GOT3 (cell line): ENCODE measurements around the gene PTGS1.
"Not testable (repeated sequence)": the region's sequence is repeated elsewhere in the genome, so short reads cannot be mapped to it uniquely, and the experiment has no call there.

Experiments used
- DNase-seq: peaks from one replicate; lab custom pipeline; 2025; ENCODE audit warnings: mixed read lengths; lab: John Stamatoyannopoulos, UW

Gene PTGS1

GRCh38 chr9:122370869-122371755 lies at the start of gene PTGS1:
Gene PTGS1 (plus strand): TSS chr9:122371024. CDS start chr9:122371085, 61 bp downstream.
- DNase-seq: no peak

GRCh38 chr9:122322553-122322952 lies 48.3 kb upstream of the PTGS1 start:
- DNase-seq: no peak

GRCh38 chr9:122324665-122325064 lies 46.2 kb upstream of the PTGS1 start:
- DNase-seq: not testable (repeated sequence)

- DNase-seq: no peak
Observed at GRCh38 chr9:122325124-122325523, 45.7 kb upstream of the PTGS1 start.

DNA sequence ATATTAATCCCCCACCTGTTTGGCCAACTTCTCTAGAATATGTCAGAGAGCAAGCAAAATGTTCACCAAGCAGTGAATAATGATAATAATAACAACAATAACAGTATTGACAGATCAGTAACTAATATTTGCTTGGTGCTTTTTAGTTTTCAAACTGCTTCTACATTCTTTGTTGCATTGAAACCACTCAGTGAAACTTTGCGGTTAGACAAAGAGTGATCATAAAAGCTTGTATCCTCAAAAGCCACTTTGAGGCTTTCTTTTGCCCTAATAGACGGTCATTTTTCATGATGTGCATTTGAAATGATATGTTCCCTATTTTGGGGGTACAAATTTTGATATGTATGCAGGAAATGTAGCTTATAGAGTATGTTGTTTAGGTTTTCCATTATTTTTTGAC lies 43.6 kb upstream of the PTGS1 start:
- no peak for DNase-seq

- no peak for DNase-seq
Observed at GRCh38 chr9:122329597-122329996, 41.2 kb upstream of the PTGS1 start.

GRCh38 chr9:122330466-122330865 lies 40.4 kb upstream of the PTGS1 start:
- not testable (repeated sequence) for DNase-seq

DNA sequence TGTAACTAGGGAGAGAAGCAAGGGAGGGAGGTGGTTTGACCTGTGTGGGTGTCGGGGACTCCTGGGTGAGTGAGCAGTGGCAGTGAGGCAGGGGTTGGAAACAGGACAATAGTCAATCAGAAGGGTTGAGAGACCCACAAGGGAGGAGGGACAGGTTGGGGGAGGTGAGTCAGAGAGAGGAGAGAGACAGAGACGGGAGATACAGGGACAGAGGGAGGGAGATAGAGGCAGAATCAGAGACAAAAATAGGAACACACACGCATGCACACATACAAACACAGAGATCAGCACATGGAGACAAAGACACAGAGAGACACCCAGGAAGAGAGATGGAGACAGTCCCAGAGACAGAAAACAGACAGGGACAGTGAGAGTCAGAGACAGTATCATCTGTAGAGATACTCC lies 39.3 kb upstream of the PTGS1 start:
- no peak for DNase-seq

- DNase-seq: no peak
Observed at GRCh38 chr9:122332083-122332482, 38.7 kb upstream of the PTGS1 start.

DNA sequence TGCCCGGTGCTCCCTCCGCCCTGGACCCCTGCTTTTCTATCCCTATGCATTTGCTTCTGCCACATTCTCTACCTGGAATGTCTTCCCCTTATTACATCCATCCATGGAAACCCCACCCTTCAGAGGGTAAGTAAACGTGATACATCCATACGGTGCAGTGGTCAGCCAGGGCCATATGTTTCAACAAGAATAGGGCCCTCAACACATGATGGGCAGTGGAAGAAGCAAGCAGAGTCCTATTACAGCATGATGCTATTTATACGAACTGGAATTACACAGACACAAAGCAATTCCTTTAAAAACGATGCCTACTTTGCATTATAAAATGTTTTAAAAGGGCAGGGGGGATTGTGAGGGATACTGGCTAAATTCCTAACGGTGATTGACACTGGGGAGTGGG lies 38.2 kb upstream of the PTGS1 start:
- DNase-seq: no peak

DNA sequence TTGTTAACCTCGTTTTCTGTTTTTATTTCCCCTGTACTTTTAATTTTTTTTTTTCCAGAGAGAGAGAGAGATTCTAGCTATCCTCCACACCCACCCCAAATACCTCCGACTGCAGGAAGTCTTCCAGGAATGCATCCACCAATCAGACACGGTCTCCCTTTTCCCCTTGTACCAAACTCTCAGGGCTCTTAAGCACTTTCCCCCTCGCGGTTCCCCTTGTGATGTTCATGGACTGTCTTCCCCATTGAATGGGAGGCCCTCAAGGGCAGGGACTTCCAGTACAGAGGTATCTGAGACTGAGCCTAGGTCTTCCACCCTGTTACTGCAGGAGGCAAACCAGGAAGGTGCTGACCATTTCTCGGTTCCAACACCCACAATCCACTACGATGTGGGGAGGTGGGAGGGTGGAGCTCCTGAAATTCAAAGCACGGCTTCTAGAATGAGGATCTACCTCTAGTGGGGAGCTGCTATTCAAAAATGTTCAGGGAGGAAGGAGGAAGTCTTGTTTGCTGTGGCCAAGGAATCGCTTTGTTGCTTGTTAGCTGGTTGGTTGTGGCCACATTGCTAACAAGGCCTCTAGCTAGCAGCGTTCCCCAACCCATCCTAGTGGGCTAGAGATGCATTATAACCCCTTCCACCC lies 37.5 kb upstream of the PTGS1 start:
- DNase-seq: no peak

DNA sequence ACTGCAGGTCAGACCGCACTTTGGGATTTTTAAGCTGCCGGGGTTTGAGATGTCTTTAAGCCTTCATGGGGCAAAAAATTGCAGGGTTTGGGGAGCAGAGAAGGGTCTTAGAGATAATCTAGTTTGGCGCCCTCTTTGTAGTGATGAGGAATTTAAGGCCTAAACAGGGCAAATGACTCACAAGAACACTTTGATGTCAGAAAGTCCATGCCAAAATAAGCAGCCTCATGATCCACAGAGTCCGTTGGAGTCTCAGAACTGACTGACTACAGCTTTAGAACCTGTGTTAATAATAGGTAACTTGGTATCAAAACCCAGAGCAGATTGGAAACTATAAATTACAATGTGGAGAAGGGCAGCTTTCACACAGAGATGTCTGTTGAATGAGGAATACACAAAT lies 35.9 kb upstream of the PTGS1 start:
- no peak for DNase-seq

- DNase-seq: no peak
Observed at GRCh38 chr9:122336189-122336588, 34.6 kb upstream of the PTGS1 start.

DNA sequence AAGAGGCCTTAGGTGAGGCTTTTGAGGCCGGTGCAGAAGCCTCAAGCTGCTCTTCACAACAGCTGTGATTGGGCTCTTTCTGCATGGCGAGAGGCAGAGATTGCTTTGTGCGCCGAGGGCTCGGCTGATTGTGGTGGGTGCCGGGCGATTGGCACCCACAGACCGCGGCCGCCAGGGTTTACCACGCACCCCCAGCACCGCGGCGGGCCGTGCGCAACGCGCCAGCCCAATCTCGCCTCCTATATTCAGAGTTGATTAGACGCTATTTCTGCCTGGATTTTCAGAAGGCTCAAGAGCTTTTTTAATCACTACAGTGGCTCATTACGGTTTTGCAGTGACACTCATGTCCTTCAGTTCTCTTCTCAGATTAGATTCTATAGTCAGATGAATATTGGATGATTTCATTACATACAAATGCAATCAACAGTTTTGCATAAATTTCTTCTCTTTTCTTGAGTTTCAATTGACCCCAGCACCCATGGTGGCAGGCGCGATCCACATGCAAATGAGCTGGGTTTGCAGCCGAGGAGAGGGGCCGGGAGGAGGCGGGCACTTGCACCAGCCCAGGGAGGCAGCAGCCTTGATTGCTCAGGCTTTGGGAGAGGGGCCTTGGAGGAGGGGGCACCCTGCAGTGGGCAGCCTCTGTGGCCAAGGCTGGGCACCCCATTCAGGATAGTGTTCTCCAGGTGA lies 33.8 kb upstream of the PTGS1 start:
- no peak for DNase-seq

DNA sequence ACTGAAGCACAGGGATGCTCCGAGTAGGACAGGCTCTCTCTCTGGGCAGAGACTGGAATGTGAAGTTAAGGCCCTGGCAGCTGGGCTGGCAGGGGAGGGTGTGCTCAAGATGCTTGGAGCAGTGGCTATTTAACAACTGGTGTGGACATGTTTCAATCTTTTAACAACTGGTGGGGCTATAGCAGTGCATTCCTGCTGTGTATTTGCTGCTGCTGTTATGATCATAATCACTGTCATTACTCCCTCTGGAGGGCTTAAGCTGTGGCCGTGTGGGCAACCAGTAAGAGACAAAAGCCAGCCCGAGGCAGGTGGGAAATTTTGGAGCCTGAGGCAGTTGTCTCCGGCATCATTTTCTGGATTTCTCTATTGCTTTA lies 33.3 kb upstream of the PTGS1 start:
- DNase-seq: no peak

DNA sequence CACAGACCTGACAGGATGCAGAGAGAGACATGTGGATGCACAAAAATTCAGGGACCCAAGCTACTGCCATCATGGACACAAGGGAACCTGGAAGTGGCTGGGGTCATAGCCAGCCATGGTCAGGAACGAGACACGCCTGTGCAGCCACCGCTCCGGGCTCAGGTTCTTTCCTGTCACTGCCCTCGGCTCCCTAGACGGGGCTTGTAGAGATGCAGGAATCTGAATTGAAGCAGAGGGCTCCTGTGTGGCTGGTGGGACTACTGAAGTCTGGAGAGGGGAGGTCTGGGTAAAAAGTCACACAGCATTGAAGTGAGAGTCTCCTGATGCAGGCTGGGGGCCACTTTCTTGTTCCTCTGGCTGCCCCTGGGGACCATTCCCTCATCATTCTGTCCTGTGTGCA lies 32.3 kb upstream of the PTGS1 start:
- DNase-seq: no peak

DNA sequence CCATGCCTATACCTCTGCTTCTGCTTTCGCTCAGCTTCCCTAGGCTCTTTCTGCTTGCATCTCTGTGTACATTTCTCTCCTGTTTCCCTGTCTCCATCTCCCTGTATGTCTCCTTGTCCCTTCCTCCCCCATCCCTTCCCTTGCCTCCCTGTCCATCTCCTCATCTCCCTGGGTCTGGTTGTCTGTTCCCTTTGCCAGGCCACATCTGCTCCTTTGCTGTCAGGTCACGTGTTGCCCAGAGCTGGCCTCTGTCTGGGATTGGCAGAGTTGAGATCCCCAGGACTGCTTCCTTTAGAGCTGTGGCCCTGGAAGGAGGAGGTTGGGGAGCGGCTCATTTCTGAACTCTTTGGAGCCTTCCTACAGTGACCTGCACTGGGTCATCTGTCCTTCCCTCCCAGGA lies 31.8 kb upstream of the PTGS1 start:
- no peak for DNase-seq

DNA sequence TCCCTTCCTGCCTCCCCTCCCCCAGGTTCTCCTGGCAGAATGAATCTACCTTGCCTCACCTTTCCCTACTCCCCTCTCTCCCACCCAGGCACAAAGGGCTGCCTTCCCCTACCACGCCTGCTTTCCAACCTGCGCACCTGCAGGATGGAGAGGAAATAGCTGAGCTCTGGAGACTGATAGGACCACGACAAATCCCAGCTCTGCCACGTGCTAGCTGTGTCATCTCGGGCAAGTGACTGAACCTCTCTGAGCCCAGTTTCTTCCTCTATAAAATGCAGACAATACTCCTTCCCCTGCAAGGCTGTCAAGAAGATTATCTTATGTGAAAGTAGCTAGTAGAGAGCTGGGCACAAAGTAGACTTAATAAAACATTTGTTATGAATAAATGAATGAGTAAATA lies 31.2 kb upstream of the PTGS1 start:
- DNase-seq: no peak

DNA sequence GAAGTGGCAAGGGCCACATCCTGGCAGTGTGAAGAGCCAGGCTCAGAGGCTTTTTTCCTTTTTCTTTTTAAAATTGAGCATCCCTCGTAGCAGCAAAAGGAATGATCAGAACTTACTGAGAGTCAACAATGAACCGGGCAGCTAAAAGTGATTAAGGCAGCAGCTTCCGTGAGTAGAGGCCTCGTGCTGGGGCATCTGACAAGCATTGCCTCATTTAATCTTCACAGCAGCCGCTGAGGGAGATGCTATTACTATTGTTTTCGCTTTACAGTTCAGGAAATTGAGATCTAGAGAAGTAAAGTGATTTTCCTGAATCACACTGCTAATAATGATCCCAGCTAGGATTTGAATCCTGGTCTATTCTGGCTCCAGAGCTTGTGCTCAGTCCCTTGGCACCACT lies 30.7 kb upstream of the PTGS1 start:
- DNase-seq: no peak

- no peak for DNase-seq
Observed at GRCh38 chr9:122342323-122343050, 28.3 kb upstream of the PTGS1 start.

DNA sequence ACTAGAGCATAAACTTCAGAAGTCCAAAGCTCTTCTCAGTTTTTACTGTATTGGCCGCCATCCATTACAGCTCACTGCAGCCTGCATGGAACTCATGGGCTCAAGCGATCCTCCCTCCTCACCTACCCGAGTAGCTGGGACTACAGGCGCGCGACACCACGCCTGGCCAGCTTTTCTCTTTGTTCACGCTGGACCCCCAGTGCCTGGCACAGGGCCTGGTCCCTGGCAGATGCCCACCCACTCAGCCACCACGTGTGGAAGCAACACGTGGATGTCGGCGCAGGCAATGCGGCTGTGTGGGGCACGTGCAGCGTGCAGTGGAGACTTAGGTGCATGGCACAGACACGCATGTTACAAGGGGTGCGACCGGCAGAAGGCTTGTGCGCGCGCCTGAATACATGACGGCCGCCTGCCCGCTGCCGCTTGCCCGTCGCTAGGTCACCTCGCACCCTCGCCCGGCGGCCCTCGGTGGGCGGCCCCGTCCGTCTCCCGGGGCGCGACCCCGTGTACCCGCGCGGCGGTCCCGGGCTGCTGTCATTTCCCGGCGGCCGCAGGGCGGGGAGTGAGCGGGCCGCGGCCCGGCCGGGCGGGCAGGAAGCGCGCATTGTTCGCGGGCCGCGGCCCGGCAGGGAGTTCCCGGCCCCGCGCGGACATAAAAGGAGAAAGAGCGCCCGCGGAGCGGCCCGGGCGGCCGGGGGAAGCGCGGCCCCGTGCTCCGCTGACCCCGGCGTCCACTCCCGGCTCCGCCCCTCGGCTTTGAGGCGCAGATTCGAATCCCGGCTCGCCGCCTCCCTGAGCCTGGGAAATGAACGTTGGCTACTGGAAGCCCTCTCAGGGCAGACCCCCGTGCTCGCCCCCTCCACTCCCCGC lies 24.1 kb upstream of the PTGS1 start:
- DNase-seq: no peak
